OCI-LY1 (cell line): Measurements from ENCODE around the gene MOCS3.

Experiments used
- EZH2 ChIP-seq: fragments of 200-600 bp; sonication (generic), shearing (Covaris generic); IDR thresholded peaks from 2 replicates; pipeline ENCODE4 v1.8.0; 2017; ENCODE audit warnings: borderline replicate concordance, mixed run types, mild to moderate bottlenecking, antibody characterized with exemption, low read length, moderate library complexity, mixed read lengths
- TF ChIP-seq, protein P1 (sequence below): fragments of 200-600 bp; sonication (generic), shearing (Covaris generic); IDR thresholded peaks from 2 replicates; pipeline ENCODE4 v1.5.1; 2017; ENCODE audit warnings: mild to moderate bottlenecking, antibody characterized with exemption, low read length, moderate library complexity, mixed read lengths

- TF ChIP-seq, protein P1, sequence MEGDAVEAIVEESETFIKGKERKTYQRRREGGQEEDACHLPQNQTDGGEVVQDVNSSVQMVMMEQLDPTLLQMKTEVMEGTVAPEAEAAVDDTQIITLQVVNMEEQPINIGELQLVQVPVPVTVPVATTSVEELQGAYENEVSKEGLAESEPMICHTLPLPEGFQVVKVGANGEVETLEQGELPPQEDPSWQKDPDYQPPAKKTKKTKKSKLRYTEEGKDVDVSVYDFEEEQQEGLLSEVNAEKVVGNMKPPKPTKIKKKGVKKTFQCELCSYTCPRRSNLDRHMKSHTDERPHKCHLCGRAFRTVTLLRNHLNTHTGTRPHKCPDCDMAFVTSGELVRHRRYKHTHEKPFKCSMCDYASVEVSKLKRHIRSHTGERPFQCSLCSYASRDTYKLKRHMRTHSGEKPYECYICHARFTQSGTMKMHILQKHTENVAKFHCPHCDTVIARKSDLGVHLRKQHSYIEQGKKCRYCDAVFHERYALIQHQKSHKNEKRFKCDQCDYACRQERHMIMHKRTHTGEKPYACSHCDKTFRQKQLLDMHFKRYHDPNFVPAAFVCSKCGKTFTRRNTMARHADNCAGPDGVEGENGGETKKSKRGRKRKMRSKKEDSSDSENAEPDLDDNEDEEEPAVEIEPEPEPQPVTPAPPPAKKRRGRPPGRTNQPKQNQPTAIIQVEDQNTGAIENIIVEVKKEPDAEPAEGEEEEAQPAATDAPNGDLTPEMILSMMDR: no peak
- TF ChIP-seq EZH2: no peak
Measured at GRCh38 chr20:51003753-51004152, 45.1 kb downstream of the MOCS3 start.
